HFFc6 (cell line): Measurements from ENCODE around the gene MBL2. TPM values are rescaled to one million over a fixed set of nuclear protein-coding genes. Genes with fewer than 3 reads are reported as not detected.

Experiments used
- DNase-seq: peaks from one replicate; pipeline ENCODE4 v3.0.0-alpha.2; 2018
- H3K27ac Mint-ChIP-seq: 2 replicates; pipeline ENCODE4 v1.8.0; 2020; ENCODE audit warnings: mild to moderate bottlenecking, mixed read lengths
- H3K27me3 Mint-ChIP-seq: 2 replicates; pipeline ENCODE4 v1.8.0; 2021; ENCODE audit warnings: mild to moderate bottlenecking, moderate library complexity, mixed read lengths; ENCODE audit not compliant: insufficient read depth
- H3K36me3 Mint-ChIP-seq: 2 replicates; pipeline ENCODE4 v1.8.0; 2021; ENCODE audit warnings: low read depth, mixed read lengths
- H3K4me1 Mint-ChIP-seq: 2 replicates; pipeline ENCODE4 v1.8.0; 2020; ENCODE audit warnings: low read depth, mixed read lengths
- H3K4me3 Mint-ChIP-seq: 2 replicates; pipeline ENCODE4 v1.8.0; 2020; ENCODE audit warnings: mild to moderate bottlenecking, moderate library complexity, mixed read lengths
- H3K9me3 Mint-ChIP-seq: 2 replicates; pipeline ENCODE4 v1.8.0; 2020; ENCODE audit warnings: mild to moderate bottlenecking, mixed read lengths
- CTCF ChIP-seq: fragments of 200-600 bp; sonication (generic); IDR thresholded peaks from 2 replicates; pipeline ENCODE4 v1.5.0; 2021; ENCODE audit warnings: antibody characterized with exemption, mild to moderate bottlenecking
- long read RNA-seq: library from polyadenylated mRNA; unstranded; transcript quantifications from one replicate; pipeline ENCODE4 v2.0.0, GENCODE V29; 2019
- total RNA-seq, 6 experiments: library from RNA; stranded (reverse); fragmentation: NEBNext Ultra II Directional; extraction: Animal tissue kit (Norgen Biotek cat#: 25700); gene quantifications; 2 replicates in 1 of 6; 3 replicates in 5 of 6; pipeline ENCODE4 v1.2.3, GENCODE V29; 2021

MBL2 gene
- total RNA-seq = not detected
- long read RNA-seq = 0 reads

GRCh38 chr10:52772623-52773022 is at the start of gene MBL2:
Gene MBL2 (minus strand): TSS chr10:52772784. CDS start chr10:52771635, 1,149 bp downstream.
- no peak within 1 kb of the TSS for H3K27ac Mint-ChIP-seq
- H3K27me3 Mint-ChIP-seq = peaks cover 9% of the 10 kb centered on the region
- no peak within 1 kb of the TSS for H3K4me3 Mint-ChIP-seq
- TF ChIP-seq CTCF = no peak
- no peaks in the 10 kb centered on the region for H3K36me3 Mint-ChIP-seq
- no peaks in the 10 kb centered on the region for H3K9me3 Mint-ChIP-seq
- DNase-seq = no peak
- peaks cover 4% of the 10 kb centered on the region; the same call in 1 of the 2 replicates for H3K4me1 Mint-ChIP-seq

- Mint-ChIP-seq H3K4me1 (no peaks in the 10 kb centered on the region), H3K36me3 (no peaks in the 10 kb centered on the region), H3K9me3 (no peaks in the 10 kb centered on the region), H3K27me3 (no peaks in the 10 kb centered on the region; the same call in 1 of the 2 replicates), H3K4me3 (no peak overlapping the region), H3K27ac (no peak overlapping the region)
- no peak for TF ChIP-seq CTCF
- no peak for DNase-seq
Measured at GRCh38 chr10:52820309-52820708, 47.7 kb upstream of the MBL2 start.

- Mint-ChIP-seq H3K27ac (no peak overlapping the region), H3K27me3 (peaks cover 3% of the 10 kb centered on the region), H3K9me3 (no peaks in the 10 kb centered on the region), H3K4me3 (no peak overlapping the region), H3K36me3 (no peaks in the 10 kb centered on the region), H3K4me1 (no peaks in the 10 kb centered on the region)
- TF ChIP-seq CTCF = peak; percentile 75
- peak; percentile 36 for DNase-seq
Measured at GRCh38 chr10:52818019-52818418, 45.4 kb upstream of the MBL2 start.

- Mint-ChIP-seq H3K27ac (no peak overlapping the region), H3K27me3 (peaks cover 3% of the 10 kb centered on the region), H3K4me1 (no peaks in the 10 kb centered on the region), H3K4me3 (no peak overlapping the region), H3K36me3 (no peaks in the 10 kb centered on the region), H3K9me3 (no peaks in the 10 kb centered on the region)
- no peak for TF ChIP-seq CTCF
- no peak for DNase-seq
Measured at GRCh38 chr10:52814506-52814905, 41.9 kb upstream of the MBL2 start.

GRCh38 chr10:52811776-52812175 is 39.2 kb upstream of the MBL2 start:
- no peaks in the 10 kb centered on the region for H3K4me1 Mint-ChIP-seq
- no peak overlapping the region for H3K4me3 Mint-ChIP-seq

More at GRCh38 chr10:52811776-52812175, 39.2 kb upstream of the MBL2 start:
- no peak overlapping the region for H3K27ac Mint-ChIP-seq
- H3K36me3 Mint-ChIP-seq = no peaks in the 10 kb centered on the region
- peaks cover 12% of the 10 kb centered on the region for H3K27me3 Mint-ChIP-seq
- H3K9me3 Mint-ChIP-seq = no peaks in the 10 kb centered on the region
- no peak for TF ChIP-seq CTCF
- no peak for DNase-seq
